DND-41 (cell line): ENCODE data around the gene SPRR3.

ENCODE experiments used
- ATAC-seq: fragments of 200-7000 bp; cut with Tn5 transposase; 3 replicates; pipeline ENCODE4 v1.9.1; 2021; ENCODE audit warnings: low read depth; ENCODE audit not compliant: insufficient read depth
- DNase-seq: peaks from one replicate; pipeline ENCODE4 v3.0.0-alpha.2; 2020
- H2AFZ ChIP-seq: 2 replicates; pipeline ENCODE4 v1.6.0; 2012; ENCODE audit warnings: low read depth, low read length
- H3K27ac ChIP-seq: 2 replicates; pipeline ENCODE4 v1.5.1; 2012; ENCODE audit warnings: low read length, inconsistent platforms
- H3K27me3 ChIP-seq: fragments of 200-600 bp; sonication (generic); 2 replicates; pipeline ENCODE4 v1.6.0; 2012; ENCODE audit warnings: low read length, mild to moderate bottlenecking, inconsistent platforms; ENCODE audit not compliant: insufficient read depth, poor library complexity
- H3K36me3 ChIP-seq: 2 replicates; pipeline ENCODE4 v1.5.1; 2012; ENCODE audit warnings: low read length, inconsistent platforms; ENCODE audit not compliant: insufficient read depth
- H3K4me1 ChIP-seq: 2 replicates; pipeline ENCODE4 v1.5.1; 2012; ENCODE audit warnings: mild to moderate bottlenecking, low read length; ENCODE audit not compliant: insufficient read depth
- H3K4me2 ChIP-seq: 2 replicates; pipeline ENCODE4 v1.6.0; 2012; ENCODE audit warnings: mild to moderate bottlenecking, moderate library complexity, low read length, inconsistent platforms; ENCODE audit not compliant: insufficient read depth
- H3K4me3 ChIP-seq, 2 experiments: fragments of 200-600 bp in 1 of 2; shearing (Covaris generic) in 1 of 2; 2 replicates each; pipeline ENCODE4 v1.5.1; 2012 to 2016; ENCODE audit warnings: inconsistent platforms in 2 of 2, low read length in 2 of 2, mild to moderate bottlenecking in 2 of 2, low read depth in 1 of 2, moderate library complexity in 1 of 2
- H3K79me2 ChIP-seq: 2 replicates; pipeline ENCODE4 v1.6.0; 2012; ENCODE audit warnings: low read length, inconsistent platforms; ENCODE audit not compliant: insufficient read depth
- H3K9ac ChIP-seq: 2 replicates; pipeline ENCODE4 v1.6.0; 2012; ENCODE audit warnings: low read depth, mild to moderate bottlenecking, inconsistent platforms, low read length, moderate library complexity
- H3K9me3 ChIP-seq: 2 replicates; pipeline ENCODE4 v1.5.1; 2012; ENCODE audit warnings: low read length, moderate library complexity, mild to moderate bottlenecking, inconsistent platforms; ENCODE audit not compliant: insufficient read depth, severe bottlenecking
- H4K20me1 ChIP-seq: 2 replicates; pipeline ENCODE4 v1.6.0; 2012; ENCODE audit warnings: low read length; ENCODE audit not compliant: insufficient read depth
- CTCF ChIP-seq: IDR thresholded peaks from 2 replicates; pipeline ENCODE4 v1.5.1; 2012; ENCODE audit warnings: borderline replicate concordance, low read length, moderate library complexity, mild to moderate bottlenecking; ENCODE audit not compliant: poor library complexity, severe bottlenecking; ENCODE audit errors: extremely low read depth
- EZH2 ChIP-seq: IDR thresholded peaks from 3 replicates; pipeline ENCODE4 v1.6.1; 2012; ENCODE audit warnings: borderline replicate concordance, low read depth, mild to moderate bottlenecking, moderate library complexity, low read length, inconsistent platforms; ENCODE audit not compliant: severe bottlenecking

Gene SPRR3

GRCh38 chr1:153023109-153023508, 21.6 kb downstream of the SPRR3 start:
- no peaks in the 10 kb centered on the region for H3K4me1 ChIP-seq

GRCh38 chr1:153024413-153024812, 22.9 kb downstream of the SPRR3 start:
- Histone ChIP-seq H3K36me3 (no peaks in the 10 kb centered on the region), H3K4me1 (no peaks in the 10 kb centered on the region), H4K20me1 (no peaks in the 10 kb centered on the region), H3K79me2 (no peaks in the 10 kb centered on the region), H2AFZ (no peak overlapping the region), H3K27ac (no peak overlapping the region), H3K27me3 (peaks cover 9% of the 10 kb centered on the region), H3K4me2 (no peak overlapping the region), H3K4me3 (no peak overlapping the region), H3K9me3 (no peaks in the 10 kb centered on the region), H3K9ac (no peak overlapping the region)
- TF ChIP-seq CTCF (no peak), EZH2 (no peak)
- ATAC-seq, result no peak
- DNase-seq, result no peak

More at GRCh38 chr1:153023109-153023508, 21.6 kb downstream of the SPRR3 start:
- no peak for ATAC-seq
- Histone ChIP-seq H3K9me3 (no peaks in the 10 kb centered on the region), H3K79me2 (no peaks in the 10 kb centered on the region), H3K9ac (no peak overlapping the region), H3K4me2 (no peak overlapping the region), H4K20me1 (no peaks in the 10 kb centered on the region), H2AFZ (no peak overlapping the region), H3K36me3 (no peaks in the 10 kb centered on the region), H3K27ac (no peak overlapping the region), H3K4me3 (no peak overlapping the region), H3K27me3 (peaks cover 9% of the 10 kb centered on the region)
- DNase-seq, result no peak
- TF ChIP-seq EZH2, result no peak
- TF ChIP-seq CTCF, result no peak

- Histone ChIP-seq H3K4me2 (no peak overlapping the region), H3K79me2 (no peaks in the 10 kb centered on the region), H3K27ac (no peak overlapping the region), H3K9me3 (no peaks in the 10 kb centered on the region), H3K4me3 (no peak overlapping the region), H3K4me1 (no peaks in the 10 kb centered on the region), H3K36me3 (no peaks in the 10 kb centered on the region), H2AFZ (no peak overlapping the region), H4K20me1 (no peaks in the 10 kb centered on the region), H3K27me3 (peaks cover 9% of the 10 kb centered on the region), H3K9ac (no peak overlapping the region)
- TF ChIP-seq CTCF (no peak), EZH2 (no peak)
- no peak for ATAC-seq
- no peak for DNase-seq
Observed at GRCh38 chr1:153025797-153026196, 24.2 kb downstream of the SPRR3 start.

- H3K4me1 ChIP-seq, result no peaks in the 10 kb centered on the region
- ATAC-seq (no peak), DNase-seq (no peak)
- no peak overlapping the region for H3K27ac ChIP-seq
- TF ChIP-seq EZH2 (no peak), CTCF (no peak)
- H3K9me3 ChIP-seq, result no peaks in the 10 kb centered on the region
- H3K9ac ChIP-seq, result no peak overlapping the region
- H3K36me3 ChIP-seq, result no peaks in the 10 kb centered on the region
- no peak overlapping the region for H2AFZ ChIP-seq
- H4K20me1 ChIP-seq, result no peaks in the 10 kb centered on the region
- H3K79me2 ChIP-seq, result no peaks in the 10 kb centered on the region
- H3K27me3 ChIP-seq, result peaks cover 13% of the 10 kb centered on the region
- H3K4me2 ChIP-seq, result no peak overlapping the region
- no peak overlapping the region for H3K4me3 ChIP-seq
Observed at GRCh38 chr1:153028766-153029165, 27.2 kb downstream of the SPRR3 start.
